Omental fat pad (tissue), 4 donors: ENCODE results near the gene LYSET. TPM values are rescaled to one million over a fixed set of nuclear protein-coding genes. Genes with fewer than 3 reads are reported as not detected.

Experiments
- ATAC-seq: fragments of 150-250 bp; one replicate; pipeline ENCODE4 v1.9.1; 2016; ENCODE audit warnings: mild to moderate bottlenecking, moderate library complexity; ENCODE audit not compliant: low FRiP score
- DNase-seq: peaks from one replicate; pipeline ENCODE4 v3.0.0-alpha.2; 2019; ENCODE audit warnings: low spot score
- total RNA-seq, 4 donors: library from RNA; depleted of rRNA; stranded (reverse); fragments of >200 nt; gene quantifications; one replicate each; pipeline ENCODE4 v1.1.0, GENCODE V29; 2016
- TF ChIP-seq, protein P1 (sequence below), 3 donors: fragments of 450-650 bp; IDR thresholded peaks; one replicate each; pipeline ENCODE4 v1.5.1; 2016 to 2017; ENCODE audit warnings: antibody characterized with exemption in 3 of 3, mild to moderate bottlenecking in 3 of 3, moderate library complexity in 2 of 3

The LYSET gene
- total RNA-seq, 4 donors from 2014 or later: 5.7 to 18.5 (median 9.2) TPM

- ATAC-seq (no peak), DNase-seq (no peak)
- TF ChIP-seq, protein P1, sequence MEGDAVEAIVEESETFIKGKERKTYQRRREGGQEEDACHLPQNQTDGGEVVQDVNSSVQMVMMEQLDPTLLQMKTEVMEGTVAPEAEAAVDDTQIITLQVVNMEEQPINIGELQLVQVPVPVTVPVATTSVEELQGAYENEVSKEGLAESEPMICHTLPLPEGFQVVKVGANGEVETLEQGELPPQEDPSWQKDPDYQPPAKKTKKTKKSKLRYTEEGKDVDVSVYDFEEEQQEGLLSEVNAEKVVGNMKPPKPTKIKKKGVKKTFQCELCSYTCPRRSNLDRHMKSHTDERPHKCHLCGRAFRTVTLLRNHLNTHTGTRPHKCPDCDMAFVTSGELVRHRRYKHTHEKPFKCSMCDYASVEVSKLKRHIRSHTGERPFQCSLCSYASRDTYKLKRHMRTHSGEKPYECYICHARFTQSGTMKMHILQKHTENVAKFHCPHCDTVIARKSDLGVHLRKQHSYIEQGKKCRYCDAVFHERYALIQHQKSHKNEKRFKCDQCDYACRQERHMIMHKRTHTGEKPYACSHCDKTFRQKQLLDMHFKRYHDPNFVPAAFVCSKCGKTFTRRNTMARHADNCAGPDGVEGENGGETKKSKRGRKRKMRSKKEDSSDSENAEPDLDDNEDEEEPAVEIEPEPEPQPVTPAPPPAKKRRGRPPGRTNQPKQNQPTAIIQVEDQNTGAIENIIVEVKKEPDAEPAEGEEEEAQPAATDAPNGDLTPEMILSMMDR (IDR thresholded peaks at IDR 0.05): no peak
These were observed 34.1 kb downstream of the LYSET start for GRCh38 chr14:93219103-93219726.

- TF ChIP-seq, protein P1 (IDR thresholded peaks at IDR 0.05): no peak
- ATAC-seq (no peak), DNase-seq (no peak)
These were observed 35.4 kb downstream of the LYSET start for GRCh38 chr14:93220509-93220908.

DNA sequence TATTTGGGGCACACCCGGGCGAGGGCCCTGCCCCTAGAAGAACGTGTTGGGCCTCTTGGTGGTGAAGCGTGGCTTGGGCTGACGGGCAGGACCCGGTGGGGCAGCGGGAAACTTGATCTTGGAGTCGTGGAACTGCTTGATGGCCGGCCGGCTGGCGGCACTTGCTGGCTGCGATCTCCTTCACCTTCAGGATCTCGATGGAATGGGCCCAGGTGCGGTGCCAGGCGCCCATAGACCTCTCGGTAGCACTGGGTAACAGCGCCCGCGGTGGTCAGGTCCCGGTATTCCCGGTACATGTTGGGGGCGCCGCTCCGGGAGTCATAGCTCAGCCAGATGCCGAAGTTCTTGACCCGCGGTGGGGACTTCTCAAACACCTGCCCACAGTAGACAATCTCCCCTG lies 38.4 kb downstream of the LYSET start:
- DNase-seq: no peak
- TF ChIP-seq, protein P1 (IDR thresholded peaks at IDR 0.05): no peak
- ATAC-seq: no peak

DNA sequence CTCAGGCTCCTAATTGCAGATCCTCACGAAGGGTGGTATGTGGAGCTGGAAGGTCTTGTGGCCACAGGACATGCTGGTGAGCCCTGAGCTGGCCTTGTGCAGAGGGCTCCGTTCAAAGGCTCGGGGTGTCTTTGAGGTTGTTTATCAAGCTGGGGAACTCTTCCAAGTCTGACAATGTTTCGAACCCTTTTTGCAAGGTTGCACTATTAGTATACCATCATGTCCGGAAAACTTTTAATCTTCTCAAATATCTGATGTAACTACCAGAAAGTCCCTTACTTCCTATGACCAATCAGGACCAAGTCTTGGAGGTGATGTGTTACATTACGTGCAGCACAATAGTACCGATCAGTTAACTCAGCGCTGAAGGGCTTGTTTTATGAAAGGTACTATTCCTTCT lies 43.4 kb downstream of the LYSET start:
- TF ChIP-seq, protein P1 (IDR thresholded peaks at IDR 0.05): no peak
- DNase-seq (no peak), ATAC-seq (no peak)

DNA sequence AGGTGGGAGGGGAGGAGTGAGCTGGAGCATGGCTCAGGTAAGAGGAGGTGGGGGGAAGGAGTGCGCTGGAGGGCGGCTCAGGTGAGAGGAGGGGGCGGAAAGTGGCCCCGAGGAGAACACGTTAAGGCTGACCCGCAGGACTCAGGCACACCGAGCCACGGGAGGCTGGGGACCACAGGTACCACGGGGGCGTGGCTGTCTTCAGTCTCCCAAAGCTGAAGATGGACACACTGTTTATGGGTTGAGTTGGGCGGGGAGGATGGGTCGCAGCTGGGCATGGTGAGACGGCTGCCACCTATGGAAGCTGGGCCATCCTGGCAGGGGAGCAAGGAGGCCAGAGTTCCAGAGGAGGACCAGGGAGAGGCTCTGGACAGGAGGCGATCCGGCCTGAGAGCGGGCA lies 45.4 kb downstream of the LYSET start:
- TF ChIP-seq, protein P1 (IDR thresholded peaks at IDR 0.05): no peak
- DNase-seq: no peak
- no peak for ATAC-seq

DNA sequence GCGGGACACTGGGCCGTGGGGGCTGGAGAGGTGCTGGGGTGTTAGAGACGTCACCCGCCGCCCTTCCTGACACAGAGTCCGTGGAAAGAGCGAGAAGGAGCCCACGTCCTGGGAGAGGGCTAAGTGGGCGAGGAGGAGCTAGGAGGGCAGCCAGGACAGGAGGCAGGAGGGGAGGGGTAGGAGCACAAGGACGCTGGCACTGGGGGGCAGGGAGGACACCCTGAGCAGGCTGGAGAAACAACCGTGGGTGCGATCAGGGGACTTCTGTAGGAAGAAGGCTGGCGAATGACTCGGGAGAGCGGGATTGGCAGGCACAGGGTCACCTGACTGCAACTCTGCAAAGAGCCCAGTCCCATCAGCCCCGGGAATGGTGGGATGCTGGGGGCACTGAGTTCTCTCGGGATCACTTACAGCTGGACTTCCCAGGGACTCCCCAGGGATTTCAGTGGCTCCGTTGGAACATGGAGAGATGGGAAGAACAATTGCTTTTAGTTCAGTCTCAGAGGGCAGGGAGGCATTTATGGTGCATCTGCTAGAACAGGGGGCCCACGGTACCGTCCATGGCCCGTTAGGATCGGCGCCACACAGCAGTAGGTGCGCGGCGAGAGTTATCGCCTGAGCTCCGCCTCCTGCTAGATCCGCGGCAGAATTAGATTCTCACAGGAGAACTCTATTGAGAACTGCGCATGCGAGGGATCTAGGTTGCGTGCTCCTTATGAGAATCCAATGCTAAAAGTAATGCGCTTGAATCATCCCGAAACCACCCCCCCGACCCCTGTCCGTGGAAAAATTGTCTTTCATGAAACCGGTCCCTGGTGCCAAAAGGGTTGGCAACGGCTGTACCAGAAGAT lies 46.2 kb downstream of the LYSET start:
- ATAC-seq: peak; percentile 38
- no peak for DNase-seq

More for the DNA sequence above, 46.2 kb downstream of the LYSET start:
- TF ChIP-seq, protein P1 (IDR thresholded peaks at IDR 0.05): no peak
